Activated naive CD4-positive, alpha-beta T cell treated with anti-CD3 and anti-CD28 coated beads, Interleukin-2, amount 10 ng/mL, durations not matched to agents 7 days and 5 days (primary cell): ENCODE results near the gene UBE2K.
A peak's percentile ranks its signal among the peaks of the same experiment; 100 is the strongest.
"Not testable (repeated sequence)": the region's sequence is repeated elsewhere in the genome, so short reads cannot be mapped to it uniquely, and the experiment has no call there.

Experiments used
- CTCF ChIA-PET: fragments of 350-600 bp; sonication (Branson Sonifier 250); formaldehyde crosslinking; loops from one replicate; lab custom pipeline; 2021; ENCODE audit warnings: antibody characterized with exemption; lab: Charles Lee
- DNase-seq: peaks from one replicate; pipeline ENCODE4 v3.0.0-alpha.2; 2020
- H3K27ac Mint-ChIP-seq: one replicate; pipeline ENCODE4 v1.8.0; 2021; ENCODE audit warnings: mild to moderate bottlenecking, moderate library complexity, mixed read lengths
- H3K27me3 Mint-ChIP-seq: one replicate; pipeline ENCODE4 v1.8.0; 2021; ENCODE audit warnings: mild to moderate bottlenecking, mixed read lengths
- H3K36me3 Mint-ChIP-seq: one replicate; pipeline ENCODE4 v1.8.0; 2021; ENCODE audit warnings: mixed read lengths
- H3K4me1 Mint-ChIP-seq: one replicate; pipeline ENCODE4 v1.8.0; 2021; ENCODE audit warnings: mixed read lengths
- H3K4me3 Mint-ChIP-seq: one replicate; pipeline ENCODE4 v1.8.0; 2021; ENCODE audit warnings: mild to moderate bottlenecking, moderate library complexity, mixed read lengths
- H3K9me3 Mint-ChIP-seq: one replicate; pipeline ENCODE4 v1.8.0; 2021; ENCODE audit warnings: mixed read lengths

Gene UBE2K

DNA sequence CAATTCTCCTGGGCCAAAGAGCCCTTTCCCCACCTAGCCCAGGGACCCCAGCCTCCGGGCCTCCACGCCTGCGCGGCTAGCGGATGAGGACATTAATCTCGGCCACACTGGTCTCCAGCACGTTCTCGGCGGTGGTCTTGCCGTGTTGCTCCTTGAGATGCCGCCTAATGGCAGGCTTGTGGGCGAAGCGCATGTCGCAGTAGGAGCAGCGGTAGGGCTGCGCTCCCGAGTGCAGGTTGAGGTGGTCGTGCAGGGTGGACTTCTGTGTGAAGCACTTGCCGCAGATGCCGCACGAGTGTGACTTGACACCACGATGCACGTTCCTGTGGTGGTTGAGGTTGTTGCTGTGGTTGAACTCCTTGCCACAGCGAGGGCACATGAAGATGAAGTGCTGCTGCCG lies 72.1 kb downstream of the UBE2K start:
- Mint-ChIP-seq H3K4me1 (no peaks in the 10 kb centered on the region), H3K9me3 (no peaks in the 10 kb centered on the region), H3K27ac (peak overlapping the region; percentile 33), H3K4me3 (no peak overlapping the region), H3K27me3 (no peaks in the 10 kb centered on the region), H3K36me3 (peaks cover 32% of the 10 kb centered on the region)
- no peak for DNase-seq
- CTCF ChIA-PET = no interaction called here

DNA sequence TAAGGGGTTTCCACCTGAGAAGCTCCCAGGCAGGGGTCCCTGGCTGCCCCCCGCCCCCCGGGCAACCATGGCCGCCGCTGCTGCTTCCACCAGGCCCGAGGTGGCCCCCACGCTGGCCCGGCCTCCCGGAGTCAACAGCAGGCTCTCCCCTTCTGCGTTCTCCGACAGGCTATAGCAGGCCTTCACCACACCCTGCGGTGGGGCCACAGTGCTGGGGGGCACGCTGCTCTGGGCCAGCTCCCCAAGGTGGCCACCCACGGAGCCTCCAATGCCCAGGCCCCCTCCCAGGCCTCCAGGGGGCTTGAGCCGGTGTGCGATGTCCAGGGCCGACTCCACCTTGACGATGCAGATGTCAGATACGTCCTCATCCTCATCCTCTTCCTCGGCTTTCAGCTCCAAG lies 72.5 kb downstream of the UBE2K start:
- no peaks in the 10 kb centered on the region for H3K4me1 Mint-ChIP-seq
- no peak overlapping the region for H3K27ac Mint-ChIP-seq
- CTCF ChIA-PET = no interaction called here
- H3K9me3 Mint-ChIP-seq = no peaks in the 10 kb centered on the region
- H3K36me3 Mint-ChIP-seq = peaks cover 35% of the 10 kb centered on the region
- no peak for DNase-seq
- H3K27me3 Mint-ChIP-seq = no peaks in the 10 kb centered on the region
- no peak overlapping the region for H3K4me3 Mint-ChIP-seq

DNA sequence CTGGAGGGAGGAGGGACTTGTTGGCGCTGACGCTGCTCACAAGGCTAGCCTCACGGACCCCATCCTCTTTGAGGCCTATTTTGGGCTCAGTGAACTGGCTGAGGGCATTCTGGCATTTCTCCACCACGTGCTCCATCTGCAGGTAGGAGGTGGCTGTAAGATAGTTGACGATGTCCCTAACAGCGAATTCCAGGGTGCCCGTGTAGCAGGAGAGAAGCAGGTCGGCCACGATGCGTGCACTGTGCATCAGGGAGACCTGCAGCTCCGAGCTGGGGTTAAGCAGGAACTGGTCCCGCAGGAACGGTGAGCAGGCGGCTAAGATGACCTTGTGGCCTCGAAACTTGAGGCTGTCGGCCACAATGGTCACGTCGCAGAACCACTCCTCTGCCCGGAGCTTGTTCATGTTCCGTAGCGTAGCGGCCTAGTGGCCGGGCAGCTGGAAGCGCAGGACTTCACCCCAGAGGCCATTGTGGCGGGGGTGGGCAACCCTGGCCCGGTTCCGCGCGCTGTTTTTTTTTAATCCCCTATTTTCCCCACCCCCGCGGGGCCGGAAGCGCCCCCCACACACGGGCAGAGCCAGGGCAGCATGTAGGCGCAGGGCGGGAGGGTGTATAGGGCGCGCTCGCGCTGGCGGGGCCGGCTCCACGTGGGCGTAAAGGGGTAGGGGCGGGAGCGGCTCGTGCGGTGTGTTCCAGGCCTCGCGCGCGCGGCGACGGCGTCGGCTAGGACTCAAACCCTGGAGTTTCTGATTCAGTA lies 73.2 kb downstream of the UBE2K start:
- Mint-ChIP-seq H3K27ac (no peak overlapping the region), H3K36me3 (peaks cover 36% of the 10 kb centered on the region), H3K4me3 (no peak overlapping the region), H3K27me3 (no peaks in the 10 kb centered on the region), H3K9me3 (no peaks in the 10 kb centered on the region), H3K4me1 (no peaks in the 10 kb centered on the region)
- CTCF ChIA-PET = no interaction called here
- no peak for DNase-seq

DNA sequence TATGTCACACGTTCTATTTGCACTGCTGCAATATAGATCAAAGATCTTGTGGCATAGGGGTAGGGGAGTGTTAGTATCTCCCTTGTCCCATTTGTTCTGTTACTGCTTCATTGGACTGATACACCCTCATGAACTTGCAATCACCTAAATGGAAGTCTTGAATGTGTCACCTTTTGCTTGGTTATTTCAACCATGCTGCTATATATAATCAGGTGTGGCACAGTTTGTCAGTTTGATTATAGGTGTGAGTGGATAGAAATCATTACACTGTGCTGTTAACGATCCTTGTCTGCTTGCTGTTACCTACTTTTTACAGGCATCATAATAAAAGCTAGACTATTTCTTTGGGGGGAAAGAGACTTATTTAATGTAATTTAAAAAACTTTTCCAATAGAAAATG lies 84.1 kb downstream of the UBE2K start:
- H3K27ac Mint-ChIP-seq = not testable (repeated sequence)

DNA sequence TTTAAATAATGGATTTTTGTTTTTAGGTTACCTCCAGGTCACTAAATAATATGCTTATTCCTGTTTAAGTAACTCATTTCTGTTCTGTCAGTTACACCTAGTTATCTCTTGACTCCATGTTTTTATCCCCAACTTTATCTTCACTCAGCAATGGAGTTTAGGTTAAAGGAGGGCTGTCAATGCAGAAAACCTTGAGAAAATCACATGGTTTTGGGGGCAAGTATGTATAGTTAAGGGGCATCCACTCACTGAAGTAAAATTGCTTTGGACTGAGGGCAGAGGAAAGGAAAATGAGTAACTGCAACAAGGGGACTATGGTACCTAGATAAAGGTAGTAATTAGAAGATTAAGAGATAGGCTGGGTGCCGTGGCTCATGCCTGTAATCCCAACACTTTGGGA lies 87.1 kb downstream of the UBE2K start:
- no peak overlapping the region for H3K27ac Mint-ChIP-seq

More for the DNA sequence above, 84.1 kb downstream of the UBE2K start:
- H3K9me3 Mint-ChIP-seq, CTCF ChIA-PET, DNase-seq, H3K4me1 Mint-ChIP-seq, H3K27me3 Mint-ChIP-seq, H3K4me3 Mint-ChIP-seq: not testable (repeated sequence)
- peaks cover 11% of the 10 kb centered on the region for H3K36me3 Mint-ChIP-seq

DNA sequence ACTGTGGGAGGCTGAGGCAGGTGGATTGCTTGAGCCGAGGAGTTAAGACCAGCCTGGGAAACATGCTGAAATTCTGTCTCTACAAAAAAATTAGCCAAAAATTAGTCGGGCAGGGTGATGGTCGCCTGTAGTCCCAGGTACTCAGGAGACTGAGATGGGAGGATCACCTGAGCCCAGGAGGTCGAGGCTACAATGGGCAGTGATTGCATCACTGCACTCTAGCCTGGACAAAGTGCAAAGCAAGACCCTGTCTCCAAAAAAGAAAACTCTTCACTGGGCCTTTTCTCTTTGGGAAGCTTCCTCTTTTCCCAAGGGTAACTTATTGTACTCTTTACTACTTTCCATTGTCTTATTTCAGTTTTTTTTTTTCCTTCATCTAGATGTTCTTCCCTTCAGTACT lies 88.9 kb downstream of the UBE2K start:
- no peaks in the 10 kb centered on the region for H3K27me3 Mint-ChIP-seq
- CTCF ChIA-PET = interaction anchor here (0.7 kb wide), 1 partner anchor 192 kb away, joined by 5 read pairs; no protein-coding TSS in a partner anchor
- no peak overlapping the region for H3K4me3 Mint-ChIP-seq
- H3K4me1 Mint-ChIP-seq = no peaks in the 10 kb centered on the region
- H3K27ac Mint-ChIP-seq = no peak overlapping the region
- H3K36me3 Mint-ChIP-seq = no peaks in the 10 kb centered on the region
- DNase-seq = no peak
- H3K9me3 Mint-ChIP-seq = no peaks in the 10 kb centered on the region

More for the DNA sequence above, 87.1 kb downstream of the UBE2K start:
- DNase-seq = no peak
- Mint-ChIP-seq H3K36me3 (peaks cover 5% of the 10 kb centered on the region), H3K4me3 (no peak overlapping the region), H3K9me3 (no peaks in the 10 kb centered on the region), H3K4me1 (no peaks in the 10 kb centered on the region), H3K27me3 (no peaks in the 10 kb centered on the region)
- CTCF ChIA-PET = no interaction called here

DNA sequence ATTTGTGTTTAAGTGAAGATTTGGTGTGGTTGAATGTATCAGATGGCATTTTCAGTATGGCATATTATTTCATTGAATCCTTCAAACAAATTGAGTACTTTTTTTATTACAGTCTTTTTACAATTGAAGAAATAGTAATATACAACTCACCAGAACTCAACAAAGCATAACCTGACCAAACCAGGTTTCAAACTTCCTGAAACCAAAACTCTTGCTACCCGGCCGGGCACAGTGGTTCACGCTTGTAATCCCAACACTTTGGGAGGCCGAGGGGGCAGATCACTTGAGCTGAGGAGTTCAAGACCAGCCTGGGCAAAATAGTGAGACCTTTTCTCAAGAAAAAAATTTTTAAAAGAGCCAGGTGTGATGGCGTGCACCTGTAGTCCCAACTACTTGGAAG lies 94.2 kb downstream of the UBE2K start:
- DNase-seq = no peak
- Mint-ChIP-seq H3K9me3 (no peaks in the 10 kb centered on the region), H3K4me1 (no peaks in the 10 kb centered on the region), H3K27ac (no peak overlapping the region), H3K27me3 (no peaks in the 10 kb centered on the region), H3K36me3 (no peaks in the 10 kb centered on the region), H3K4me3 (no peak overlapping the region)
- CTCF ChIA-PET = interaction anchor here (0.6 kb wide), 1 partner anchor 178 kb away, joined by 3 read pairs; no protein-coding TSS in a partner anchor

DNA sequence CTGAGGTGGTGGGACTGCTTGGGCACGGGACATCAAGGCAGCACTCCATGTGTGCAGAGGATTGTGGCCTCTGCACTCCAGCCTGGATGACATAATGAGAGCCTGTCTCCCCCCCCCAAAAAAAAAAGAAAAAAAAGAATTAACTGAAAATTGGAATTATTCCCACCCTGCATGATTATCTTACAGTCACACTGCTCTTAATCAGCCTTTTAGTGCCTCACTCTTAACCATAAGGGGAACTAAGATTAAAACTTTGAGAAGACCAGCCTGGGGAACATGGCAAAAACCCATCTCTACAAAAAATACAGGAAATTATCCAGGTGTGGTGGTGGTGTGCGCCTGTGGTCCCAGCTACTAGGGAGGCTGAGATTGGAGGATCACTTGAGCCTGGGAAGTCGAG lies 94.6 kb downstream of the UBE2K start:
- Mint-ChIP-seq H3K4me1 (no peaks in the 10 kb centered on the region), H3K9me3 (no peaks in the 10 kb centered on the region), H3K27me3 (no peaks in the 10 kb centered on the region), H3K36me3 (no peaks in the 10 kb centered on the region), H3K4me3 (no peak overlapping the region), H3K27ac (no peak overlapping the region)
- CTCF ChIA-PET = no interaction called here
- DNase-seq = no peak

DNA sequence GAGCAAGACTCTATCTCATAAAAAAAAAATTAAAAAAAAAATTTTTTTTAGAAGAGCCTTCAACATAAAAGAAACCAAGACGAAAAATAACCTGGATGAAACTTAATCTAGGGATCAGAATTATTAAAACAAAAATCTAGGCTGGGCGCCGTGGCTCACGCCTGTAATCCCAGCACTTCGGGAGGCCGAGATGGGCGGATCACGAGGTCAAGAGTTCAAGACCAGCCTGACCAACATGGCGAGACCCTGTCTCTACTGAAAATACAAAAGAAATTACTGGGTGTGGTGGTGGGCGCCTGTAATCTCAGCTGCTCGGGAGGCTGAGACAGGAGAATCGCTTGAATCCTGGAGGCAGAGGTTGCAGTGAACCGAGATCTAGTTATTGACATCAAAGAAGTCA lies 95.0 kb downstream of the UBE2K start:
- CTCF ChIA-PET, H3K27ac Mint-ChIP-seq, H3K4me1 Mint-ChIP-seq, DNase-seq, H3K36me3 Mint-ChIP-seq, H3K27me3 Mint-ChIP-seq, H3K4me3 Mint-ChIP-seq, H3K9me3 Mint-ChIP-seq: not testable (repeated sequence)

DNA sequence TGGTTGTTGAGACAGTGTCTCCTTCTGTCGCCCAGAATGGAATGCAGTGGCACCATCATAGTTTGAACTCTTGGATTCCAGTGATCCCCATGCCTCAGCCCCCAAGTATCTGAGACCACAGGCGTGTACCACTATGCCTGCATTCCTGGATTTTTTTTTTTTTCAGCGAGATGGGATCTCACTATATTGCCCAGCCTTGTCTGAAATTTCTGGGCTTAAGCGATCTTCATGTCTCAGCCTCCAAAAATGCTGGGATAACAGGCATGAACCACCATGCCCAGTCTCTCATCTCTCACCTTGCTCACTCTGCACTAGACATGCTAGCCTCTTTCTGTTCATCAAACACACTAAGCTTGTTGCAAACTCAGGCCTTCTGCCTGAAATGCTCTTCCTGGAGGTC lies 104.1 kb downstream of the UBE2K start:
- CTCF ChIA-PET = no interaction called here
- Mint-ChIP-seq H3K27ac (no peak overlapping the region), H3K27me3 (peaks cover 4% of the 10 kb centered on the region), H3K36me3 (no peaks in the 10 kb centered on the region), H3K9me3 (no peaks in the 10 kb centered on the region), H3K4me3 (no peak overlapping the region), H3K4me1 (no peaks in the 10 kb centered on the region)
- DNase-seq = no peak

DNA sequence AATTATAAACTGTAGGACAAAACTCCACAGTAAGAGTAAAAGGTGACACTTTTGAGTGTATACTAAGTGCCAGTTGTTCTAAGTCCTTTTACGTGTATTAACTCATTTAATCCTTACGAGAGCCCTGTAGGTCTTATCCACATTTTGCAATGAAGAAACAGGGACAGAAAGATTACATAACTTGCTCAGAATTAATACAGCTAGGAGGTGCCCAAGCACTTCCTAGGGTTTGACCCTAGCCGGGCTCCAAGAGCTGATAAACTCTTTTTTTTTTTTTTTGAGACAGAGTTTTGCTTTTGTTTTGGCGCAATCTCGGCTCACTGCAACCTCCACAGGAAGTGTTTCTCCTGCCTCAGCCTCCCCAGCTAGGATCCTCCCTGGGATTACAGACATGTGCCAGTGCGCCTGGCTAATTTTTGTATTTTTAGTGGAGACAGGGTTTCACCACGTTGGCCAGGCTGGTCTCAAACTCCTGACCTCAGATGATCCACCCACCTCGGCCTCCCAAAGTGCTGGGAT lies 110.4 kb downstream of the UBE2K start:
- no peak overlapping the region for H3K4me3 Mint-ChIP-seq
- peaks cover 14% of the 10 kb centered on the region for H3K27me3 Mint-ChIP-seq
- peaks cover 2% of the 10 kb centered on the region for H3K4me1 Mint-ChIP-seq
- peaks cover 9% of the 10 kb centered on the region for H3K9me3 Mint-ChIP-seq
- CTCF ChIA-PET = no interaction called here
- H3K36me3 Mint-ChIP-seq = peaks cover 7% of the 10 kb centered on the region
- no peak overlapping the region for H3K27ac Mint-ChIP-seq
- no peak for DNase-seq

DNA sequence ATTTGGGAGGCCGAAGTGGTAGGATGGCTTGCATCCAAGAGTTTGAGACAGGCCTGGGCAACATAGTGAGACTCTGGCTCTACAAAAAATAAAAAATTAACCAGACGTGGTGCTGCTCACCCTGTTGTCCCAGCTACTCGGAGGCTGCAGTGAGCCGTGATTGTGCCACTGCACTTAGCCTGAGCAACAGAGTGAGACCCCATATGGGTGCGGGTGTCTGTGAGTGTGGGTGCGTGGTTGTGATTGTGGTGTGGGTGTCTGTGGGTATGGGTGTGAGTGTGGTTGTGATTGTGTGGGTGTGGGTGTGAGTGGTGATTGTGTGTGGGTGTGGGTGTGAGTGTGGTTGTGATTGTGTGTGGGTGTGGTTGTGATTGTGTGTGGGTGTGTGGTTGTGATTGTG lies 114.6 kb downstream of the UBE2K start:
- H3K4me3 Mint-ChIP-seq = peak overlapping the region; percentile 64
- peaks cover 9% of the 10 kb centered on the region for H3K9me3 Mint-ChIP-seq
- H3K27ac Mint-ChIP-seq = peak overlapping the region; percentile 74
- CTCF ChIA-PET = no interaction called here
- peak; percentile 27 for DNase-seq
- H3K27me3 Mint-ChIP-seq = peaks cover 10% of the 10 kb centered on the region
- H3K4me1 Mint-ChIP-seq = peaks cover 2% of the 10 kb centered on the region
- H3K36me3 Mint-ChIP-seq = peaks cover 7% of the 10 kb centered on the region

DNA sequence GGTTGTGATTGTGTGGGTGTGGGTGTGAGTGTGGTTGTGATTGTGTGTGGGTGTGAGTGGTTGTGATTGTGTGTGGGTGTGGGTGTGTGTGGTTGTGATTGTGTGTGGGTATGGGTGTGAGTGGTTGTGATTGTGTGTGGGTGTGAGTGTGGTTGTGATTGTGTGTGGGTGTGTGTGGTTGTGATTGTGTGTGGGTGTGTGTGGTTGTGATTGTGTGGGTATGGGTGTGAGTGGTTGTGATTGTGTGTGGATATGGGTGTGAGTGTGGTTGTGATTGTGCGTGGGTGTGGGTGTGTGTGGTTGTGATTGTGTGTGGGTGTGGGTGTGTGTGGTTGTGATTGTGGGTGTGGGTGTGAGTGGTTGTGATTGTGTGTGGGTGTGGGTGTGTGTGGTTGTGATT lies 115.1 kb downstream of the UBE2K start:
- DNase-seq, CTCF ChIA-PET, H3K4me1 Mint-ChIP-seq, H3K9me3 Mint-ChIP-seq, H3K36me3 Mint-ChIP-seq, H3K4me3 Mint-ChIP-seq, H3K27ac Mint-ChIP-seq: not testable (repeated sequence)
- H3K27me3 Mint-ChIP-seq = peaks cover 10% of the 10 kb centered on the region

DNA sequence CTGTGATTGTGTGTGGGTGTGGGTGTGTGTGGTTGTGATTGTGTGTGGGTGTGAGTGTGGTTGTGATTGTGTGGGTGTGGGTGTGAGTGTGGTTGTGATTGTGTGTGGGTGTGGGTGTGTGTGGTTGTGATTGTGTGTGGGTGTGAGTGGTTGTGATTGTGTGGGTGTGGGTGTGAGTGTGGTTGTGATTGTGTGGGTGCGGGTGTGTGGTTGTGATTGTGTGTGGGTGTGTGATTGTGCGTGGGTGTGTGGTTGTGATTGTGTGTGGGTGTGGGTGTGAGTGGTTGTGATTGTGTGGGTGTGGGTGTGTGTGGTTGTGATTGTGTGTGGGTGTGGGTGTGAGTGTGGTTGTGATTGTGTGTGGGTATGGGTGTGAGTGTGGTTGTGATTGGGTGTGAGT lies 115.8 kb downstream of the UBE2K start:
- H3K4me3 Mint-ChIP-seq, H3K9me3 Mint-ChIP-seq, H3K36me3 Mint-ChIP-seq, H3K4me1 Mint-ChIP-seq, DNase-seq, CTCF ChIA-PET, H3K27ac Mint-ChIP-seq: not testable (repeated sequence)
- peaks cover 10% of the 10 kb centered on the region for H3K27me3 Mint-ChIP-seq

DNA sequence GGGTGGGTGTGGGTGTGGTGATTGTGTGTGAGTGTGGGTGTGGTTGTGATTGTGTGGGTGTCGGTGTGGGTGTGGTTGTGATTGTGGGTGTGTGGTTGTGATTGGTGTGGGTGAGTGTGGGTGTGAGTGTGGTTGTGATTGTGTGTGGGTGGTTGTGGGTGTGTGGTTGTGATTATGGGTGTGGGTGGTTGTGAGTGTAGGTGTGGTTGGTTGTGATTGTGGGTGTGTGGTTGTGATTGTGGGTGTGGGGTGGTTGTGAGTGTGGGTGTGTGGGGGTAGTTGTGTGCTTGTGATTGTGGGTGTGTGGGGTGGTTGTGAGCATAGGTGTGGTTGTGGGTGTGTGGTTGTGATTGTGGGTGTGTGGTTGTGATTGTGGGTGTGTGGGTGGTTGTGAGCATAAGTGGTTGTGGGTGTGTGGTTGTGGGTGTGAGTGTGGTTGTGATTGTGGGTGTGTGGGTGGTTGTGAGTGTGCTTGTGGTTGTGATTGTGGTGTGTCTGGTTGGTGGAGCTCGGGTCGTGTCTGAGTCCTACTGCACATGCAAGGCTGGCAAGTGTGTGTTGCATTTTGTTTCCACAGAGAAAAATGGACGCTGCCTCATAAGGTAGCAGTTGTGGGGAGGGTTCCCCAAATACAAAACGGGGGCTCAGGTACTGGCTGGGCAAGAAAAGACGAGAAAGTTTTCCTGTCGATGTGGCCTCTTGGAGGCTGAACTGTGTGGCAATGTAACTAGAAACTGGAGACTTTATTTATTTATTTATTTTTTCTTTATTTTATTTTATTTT lies 116.7 kb downstream of the UBE2K start:
- peak overlapping the region; percentile 19 for H3K4me3 Mint-ChIP-seq
- CTCF ChIA-PET = no interaction called here
- DNase-seq = peak; percentile 29
- H3K4me1 Mint-ChIP-seq = peaks cover 2% of the 10 kb centered on the region
- peaks cover 10% of the 10 kb centered on the region for H3K27me3 Mint-ChIP-seq
- peaks cover 9% of the 10 kb centered on the region for H3K9me3 Mint-ChIP-seq
- peaks cover 7% of the 10 kb centered on the region for H3K36me3 Mint-ChIP-seq
- H3K27ac Mint-ChIP-seq = peak overlapping the region; percentile 61
